IPS-18c (cell line): ENCODE data around the gene DOK3.

Experiments used
- H3K4me3 ChIP-seq: 2 replicates; pipeline ENCODE4 v1.7.0; 2013; ENCODE audit warnings: low read depth, mild to moderate bottlenecking, low read length, moderate library complexity; ENCODE audit not compliant: insufficient read depth
- H3K9me3 ChIP-seq: one replicate; pipeline ENCODE4 v1.6.1; 2013; ENCODE audit warnings: mild to moderate bottlenecking, low read length, moderate library complexity; ENCODE audit not compliant: control insufficient read depth, insufficient read depth

The DOK3 gene

DNA sequence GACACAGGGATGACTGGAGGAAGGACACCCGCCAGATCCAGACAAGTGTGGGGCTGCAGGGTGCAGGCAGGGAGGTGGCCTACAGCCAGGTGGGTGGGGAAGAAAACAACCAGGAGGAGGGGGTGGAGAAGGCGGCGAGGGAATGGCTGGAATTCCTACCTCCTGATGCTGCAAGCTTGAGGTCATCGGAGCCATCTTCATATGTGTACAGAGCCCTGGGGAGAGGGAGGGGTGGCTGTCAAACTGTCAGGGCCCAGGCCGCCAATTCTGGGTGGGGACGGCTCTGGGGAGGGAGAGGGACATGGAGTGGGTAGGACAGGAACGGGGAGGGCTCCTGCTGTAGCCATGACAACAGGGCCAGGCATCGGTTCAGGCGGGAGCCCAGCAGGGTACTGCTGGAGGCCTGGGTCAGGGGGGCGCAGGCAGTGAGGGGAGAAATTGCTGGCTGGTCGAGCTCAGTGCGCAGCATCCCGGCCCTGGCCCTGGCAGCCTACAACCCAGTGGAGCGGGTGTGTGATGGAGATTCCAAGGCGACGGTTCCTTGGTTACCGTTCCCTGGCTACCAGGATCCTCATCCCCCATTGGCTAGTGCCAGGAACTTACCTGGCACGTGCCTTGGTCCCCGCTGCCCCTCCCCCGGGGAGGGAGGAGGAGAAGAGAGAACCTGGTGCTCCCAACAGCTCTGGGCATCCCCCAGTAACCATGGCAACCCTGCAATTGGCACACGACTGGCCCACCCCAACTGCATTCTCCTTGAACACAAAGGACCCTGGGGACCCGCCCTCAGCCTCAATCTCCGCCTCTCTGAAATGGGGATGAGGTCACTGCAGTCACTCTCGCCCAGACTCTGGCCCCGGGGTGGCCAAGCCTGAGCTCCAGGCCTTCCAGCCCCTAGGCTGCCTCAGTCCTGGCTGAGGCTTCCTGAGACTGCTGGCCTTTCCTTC is 40.7 kb downstream of the DOK3 start:
- no peak overlapping the region for H3K4me3 ChIP-seq
- H3K9me3 ChIP-seq: no peaks in the 10 kb centered on the region

DNA sequence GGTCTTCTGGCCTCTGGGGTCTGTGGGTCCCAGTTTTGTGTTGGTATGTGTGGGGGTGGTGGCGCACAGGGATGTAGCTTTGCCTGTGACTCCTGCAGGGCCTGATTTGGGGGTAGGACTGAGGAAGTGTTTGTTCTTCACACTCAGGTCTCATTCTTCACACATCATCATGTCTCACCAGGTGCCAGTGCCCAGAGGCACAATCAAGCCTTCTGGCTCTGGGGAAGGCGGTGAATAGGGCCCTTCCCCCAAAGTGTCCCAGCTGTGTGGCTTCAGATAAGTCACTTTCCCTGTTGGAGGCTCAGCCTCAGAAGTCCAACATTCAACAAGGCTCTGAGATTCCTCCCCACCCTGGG is 41.3 kb downstream of the DOK3 start:
- H3K4me3 ChIP-seq: no peak overlapping the region; the same call in 1 of the 2 replicates

DNA sequence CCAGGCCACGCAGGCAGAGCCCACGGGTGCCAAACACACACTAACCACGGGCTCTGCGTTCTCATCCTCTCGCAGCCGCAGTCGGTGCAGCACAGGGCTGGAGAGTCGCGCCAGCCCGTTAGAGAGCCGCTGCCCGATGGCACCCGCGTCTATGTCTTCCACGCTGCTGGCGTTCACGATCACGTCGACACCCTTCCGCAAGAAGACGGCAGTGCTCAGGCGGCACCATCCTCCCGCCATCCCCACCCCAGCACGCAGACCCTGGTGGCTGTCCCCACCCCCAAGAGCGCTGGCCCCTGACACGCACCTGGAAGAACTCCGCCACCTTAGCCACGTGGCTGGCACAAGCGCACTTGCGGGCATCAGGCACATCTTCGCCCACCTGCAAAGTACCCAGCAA is 42.2 kb downstream of the DOK3 start:
- H3K4me3 ChIP-seq: no peak overlapping the region
- no peaks in the 10 kb centered on the region for H3K9me3 ChIP-seq

More for the DNA sequence above, 41.3 kb downstream of the DOK3 start:
- no peaks in the 10 kb centered on the region for H3K9me3 ChIP-seq

DNA sequence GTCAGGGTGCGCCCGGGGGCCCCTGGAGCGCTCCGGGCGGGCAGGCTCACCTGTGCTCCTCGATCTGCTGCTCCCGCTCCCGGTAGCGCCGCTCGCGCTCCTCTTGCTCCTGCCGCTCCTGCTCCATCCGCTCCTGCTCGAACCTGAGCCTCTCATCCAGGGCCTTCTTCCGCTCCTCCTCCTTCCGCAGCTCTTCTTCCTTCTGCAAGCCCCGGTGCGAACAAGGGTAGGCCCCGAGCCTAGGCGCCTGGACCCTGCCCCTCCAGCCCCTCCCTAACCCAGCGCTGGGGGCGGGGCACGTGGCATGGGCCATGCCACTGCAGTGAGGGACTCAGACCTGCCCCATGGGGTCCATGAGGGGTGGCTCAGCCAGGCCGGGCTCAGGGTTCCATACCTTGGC is 42.8 kb downstream of the DOK3 start:
- Histone ChIP-seq H3K4me3 (no peak overlapping the region), H3K9me3 (no peaks in the 10 kb centered on the region)

DNA sequence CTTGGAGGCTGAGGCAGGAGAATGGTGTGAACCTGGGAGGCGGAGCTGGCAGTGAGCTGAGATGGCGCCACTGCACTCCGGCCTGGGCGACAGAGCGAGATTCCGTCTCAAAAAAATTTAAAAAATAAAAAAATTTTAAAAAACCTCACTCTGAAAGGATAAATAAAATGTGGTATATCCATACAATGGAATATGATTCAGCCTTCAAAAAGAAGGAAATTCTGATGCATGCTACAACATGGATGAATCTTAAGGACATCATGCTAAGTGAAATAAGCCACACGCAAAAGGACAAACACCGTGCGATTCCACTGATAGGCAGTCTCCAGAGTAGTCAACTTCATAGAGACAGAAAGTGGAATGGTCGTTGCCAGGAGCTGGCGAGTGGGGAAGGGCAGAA is 44.6 kb downstream of the DOK3 start:
- Histone ChIP-seq H3K9me3 (no peaks in the 10 kb centered on the region), H3K4me3 (no peak overlapping the region)

DNA sequence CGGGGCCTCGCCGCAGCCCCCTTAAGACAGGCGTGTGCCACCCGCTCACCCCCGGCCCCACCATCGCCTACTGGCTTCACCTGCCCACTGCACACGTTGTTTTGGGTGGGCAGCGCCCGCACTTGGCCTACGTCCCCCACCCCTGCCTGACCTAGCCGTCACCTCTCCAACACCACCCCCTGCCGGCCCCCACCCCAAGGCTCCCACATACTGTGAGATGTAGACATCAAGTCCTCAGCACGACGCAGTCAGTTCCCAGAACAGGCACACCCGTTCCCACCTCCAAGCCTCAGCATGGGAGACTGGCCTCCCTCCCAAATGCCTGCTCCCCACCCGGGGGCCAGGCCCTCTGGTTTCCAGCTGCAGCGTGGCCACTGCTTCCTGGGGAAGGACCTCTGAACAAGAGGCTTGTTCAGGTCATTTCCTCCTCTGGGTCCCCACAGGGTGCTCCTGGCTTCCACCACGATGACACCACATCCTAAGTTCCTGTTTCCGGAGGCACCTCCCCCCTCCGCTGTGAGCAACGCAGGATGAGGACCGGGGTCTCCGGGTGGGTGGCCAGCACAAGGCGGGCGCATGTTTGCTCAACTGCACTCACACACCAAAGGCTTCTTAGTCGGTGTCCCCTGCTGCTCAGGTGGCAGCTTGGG is 47.5 kb downstream of the DOK3 start:
- no peak overlapping the region for H3K4me3 ChIP-seq
- H3K9me3 ChIP-seq: no peaks in the 10 kb centered on the region

DNA sequence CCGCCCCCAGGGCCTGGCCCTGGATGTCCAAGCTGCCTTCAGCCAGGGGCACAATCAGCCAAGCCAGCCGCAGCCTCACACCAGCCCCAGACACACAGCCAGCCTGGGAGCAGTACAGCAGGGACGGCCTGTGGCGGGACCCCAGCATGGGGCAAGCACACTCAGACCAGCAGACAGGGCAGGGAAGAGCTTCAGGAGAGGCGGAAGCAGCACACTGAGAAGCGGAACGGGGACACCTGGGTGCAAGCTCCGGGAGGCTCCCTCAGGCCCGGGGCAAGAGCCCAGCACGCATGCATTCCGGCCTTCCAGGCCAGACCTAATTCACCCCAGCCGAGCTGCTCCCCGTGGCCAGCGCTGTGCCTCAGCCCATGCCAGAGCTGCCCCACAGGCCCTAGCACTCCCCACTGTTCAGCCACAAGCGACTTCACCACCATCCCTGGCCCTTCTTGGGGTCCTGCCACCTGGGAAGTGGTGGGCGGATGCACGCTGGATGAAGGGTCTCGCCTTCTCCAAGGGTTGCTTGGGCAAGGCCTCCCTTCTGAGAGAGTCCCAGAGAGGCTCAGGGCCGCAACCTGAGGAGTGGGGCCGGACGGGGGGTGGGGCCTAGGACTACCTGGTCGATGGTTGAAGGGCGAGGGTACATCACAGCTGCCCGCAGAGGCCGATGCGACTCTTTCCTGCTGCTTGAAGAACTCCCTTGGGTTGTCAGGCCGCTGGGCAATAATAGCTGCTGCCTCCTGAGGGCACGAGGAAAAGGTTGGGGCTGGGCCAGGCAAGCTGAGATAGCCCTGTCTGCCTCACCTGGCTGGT is 49.6 kb downstream of the DOK3 start:
- no peaks in the 10 kb centered on the region for H3K9me3 ChIP-seq
- no peak overlapping the region for H3K4me3 ChIP-seq

DNA sequence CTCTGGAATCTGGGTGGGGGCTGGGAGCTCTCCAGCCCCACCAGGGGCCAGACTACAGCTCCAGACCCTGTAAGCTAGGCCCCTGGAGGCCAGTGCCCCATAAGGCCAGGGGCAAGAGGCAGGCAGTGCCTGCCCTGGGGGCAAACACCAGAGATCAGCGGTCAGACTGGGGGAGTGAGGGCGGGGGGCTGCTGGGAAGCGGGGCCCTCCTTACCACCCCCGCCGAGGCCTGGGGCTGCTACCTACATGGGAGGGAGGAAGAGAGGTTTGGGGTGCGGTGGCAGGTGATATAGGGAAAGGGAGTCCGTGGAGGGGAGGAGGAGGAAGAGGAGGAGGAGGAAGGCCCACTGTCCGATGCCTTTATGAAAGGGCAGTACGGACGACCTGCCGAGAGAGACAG is 50.3 kb downstream of the DOK3 start:
- Histone ChIP-seq H3K4me3 (no peak overlapping the region), H3K9me3 (no peaks in the 10 kb centered on the region)

DNA sequence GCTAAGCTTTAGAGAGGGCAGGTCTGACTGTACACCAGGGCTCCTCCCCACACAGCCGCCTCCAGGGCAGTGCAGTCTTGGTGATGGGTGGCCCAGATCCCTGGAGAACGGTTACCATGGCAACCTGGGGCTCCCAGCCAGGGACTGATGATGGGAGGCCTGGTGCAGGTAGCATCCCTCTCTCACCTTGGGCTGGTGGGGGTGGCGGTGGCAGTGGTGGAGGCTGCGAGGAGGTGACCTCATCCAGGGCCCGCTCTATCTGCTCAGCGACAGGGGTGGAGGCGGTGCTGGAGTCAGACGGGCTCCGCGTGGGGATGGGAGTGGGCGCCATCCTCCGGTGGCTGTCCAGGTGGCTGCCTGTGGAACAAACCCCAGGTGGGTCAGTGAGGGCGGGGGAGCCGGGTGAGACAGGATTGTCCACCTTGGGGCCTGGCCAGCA is 50.7 kb downstream of the DOK3 start:
- no peak overlapping the region for H3K4me3 ChIP-seq

DNA sequence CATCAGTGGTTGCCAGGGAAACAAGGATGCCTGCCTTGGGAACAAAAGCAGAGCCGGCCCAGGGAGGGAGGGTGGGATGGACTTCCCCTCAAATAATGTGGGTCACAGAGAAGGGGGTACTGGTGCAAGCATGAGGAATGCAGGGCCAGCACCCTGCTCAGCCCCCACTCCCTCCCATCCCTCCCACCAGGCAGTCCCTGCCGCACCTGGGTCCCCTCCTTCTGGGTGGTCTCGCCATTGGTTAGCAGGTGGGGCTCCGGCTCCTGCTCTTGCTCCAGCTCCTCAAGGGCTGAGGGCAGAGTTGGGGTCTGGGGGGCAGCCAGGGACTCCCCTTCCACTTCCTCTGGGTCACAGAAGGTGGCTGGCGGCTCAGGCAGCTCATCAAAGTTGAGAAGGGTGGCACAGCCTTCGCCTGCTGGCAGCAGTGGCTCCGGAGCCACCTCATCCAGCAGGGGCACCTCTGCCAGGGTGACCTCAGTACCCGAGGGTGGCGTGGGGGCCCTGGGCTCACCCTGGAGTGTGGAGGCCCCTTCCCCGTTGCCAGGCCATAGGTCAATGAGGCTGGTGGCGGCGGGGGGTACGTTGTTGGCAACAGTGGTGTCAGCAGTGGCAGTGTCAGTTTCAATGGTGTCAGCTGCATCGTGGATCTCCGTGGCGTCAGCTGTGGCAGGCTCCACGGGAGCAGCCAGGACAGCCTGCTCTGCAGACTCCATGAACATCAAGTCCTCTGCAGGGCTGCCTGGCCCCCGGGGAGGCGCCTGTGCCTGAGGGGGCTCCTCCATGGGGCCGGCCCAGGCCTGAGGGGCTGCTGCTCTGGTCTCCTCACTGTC is 51.6 kb downstream of the DOK3 start:
- H3K9me3 ChIP-seq: no peaks in the 10 kb centered on the region

More for the DNA sequence above, 50.7 kb downstream of the DOK3 start:
- H3K9me3 ChIP-seq: no peaks in the 10 kb centered on the region

DNA sequence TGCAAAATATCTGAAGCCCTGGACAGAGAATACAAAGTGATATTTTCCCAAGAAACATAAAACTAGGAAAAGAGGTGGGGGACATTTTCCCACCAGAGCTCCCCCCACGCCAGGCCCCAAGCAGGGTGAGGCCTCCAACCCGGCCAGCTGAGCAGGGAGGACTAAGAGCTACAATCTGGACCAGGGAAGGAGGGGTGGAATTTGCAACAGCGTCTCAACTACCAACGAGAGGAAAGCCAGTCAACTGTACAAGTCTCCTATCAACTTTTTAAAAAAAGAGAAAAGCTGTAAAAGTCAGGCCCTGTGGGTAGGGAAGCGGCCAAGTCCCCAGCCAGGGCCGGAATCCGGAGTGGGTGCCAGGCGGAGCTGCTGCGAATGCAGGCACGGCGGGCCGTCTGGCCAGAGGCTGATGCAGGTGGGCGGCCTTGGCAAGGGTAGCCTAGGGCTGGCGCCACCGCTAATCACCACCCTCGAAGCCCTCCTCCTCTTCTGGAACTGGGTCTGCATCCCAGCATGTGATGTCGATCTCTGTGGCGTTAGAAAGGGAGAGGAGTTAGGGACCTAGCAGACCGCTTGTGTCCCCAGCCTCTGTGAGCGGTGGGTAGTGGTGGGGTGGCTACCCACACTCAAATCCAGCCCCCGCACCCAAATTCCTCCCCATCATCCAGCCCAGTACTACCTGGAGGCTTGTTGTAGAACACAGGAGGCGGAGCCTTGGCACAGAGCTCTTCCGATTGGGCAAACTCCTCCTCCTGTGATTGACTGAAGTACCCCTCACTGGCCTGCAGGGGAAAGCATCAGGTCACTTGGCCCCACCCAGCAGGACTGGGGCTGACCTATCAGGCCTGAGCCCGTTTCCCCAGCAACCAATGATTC is 52.4 kb downstream of the DOK3 start:
- H3K9me3 ChIP-seq: no peaks in the 10 kb centered on the region
- H3K4me3 ChIP-seq: no peak overlapping the region; the same call in 1 of the 2 replicates

More for the DNA sequence above, 51.6 kb downstream of the DOK3 start:
- H3K4me3 ChIP-seq: no peak overlapping the region

DNA sequence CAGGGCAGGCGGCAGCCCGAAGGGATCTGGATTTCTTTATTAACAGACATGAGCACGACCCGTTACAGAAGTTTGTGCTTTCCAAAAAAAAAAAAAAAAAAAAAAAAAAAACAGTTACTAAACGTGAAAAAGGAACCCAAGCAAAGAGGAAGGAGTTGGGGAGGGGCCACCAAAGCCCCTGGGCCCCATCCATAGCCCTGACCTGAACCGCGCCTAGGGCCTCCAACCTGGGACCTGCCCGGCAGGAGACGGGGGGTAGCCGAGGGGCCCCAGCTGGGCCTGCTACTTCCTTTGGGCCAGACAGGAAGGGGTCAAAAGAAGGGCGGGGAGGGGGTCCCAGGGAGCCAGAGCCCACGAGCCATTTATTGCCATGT is 53.0 kb downstream of the DOK3 start:
- Histone ChIP-seq H3K9me3 (no peaks in the 10 kb centered on the region), H3K4me3 (no peak overlapping the region)

DNA sequence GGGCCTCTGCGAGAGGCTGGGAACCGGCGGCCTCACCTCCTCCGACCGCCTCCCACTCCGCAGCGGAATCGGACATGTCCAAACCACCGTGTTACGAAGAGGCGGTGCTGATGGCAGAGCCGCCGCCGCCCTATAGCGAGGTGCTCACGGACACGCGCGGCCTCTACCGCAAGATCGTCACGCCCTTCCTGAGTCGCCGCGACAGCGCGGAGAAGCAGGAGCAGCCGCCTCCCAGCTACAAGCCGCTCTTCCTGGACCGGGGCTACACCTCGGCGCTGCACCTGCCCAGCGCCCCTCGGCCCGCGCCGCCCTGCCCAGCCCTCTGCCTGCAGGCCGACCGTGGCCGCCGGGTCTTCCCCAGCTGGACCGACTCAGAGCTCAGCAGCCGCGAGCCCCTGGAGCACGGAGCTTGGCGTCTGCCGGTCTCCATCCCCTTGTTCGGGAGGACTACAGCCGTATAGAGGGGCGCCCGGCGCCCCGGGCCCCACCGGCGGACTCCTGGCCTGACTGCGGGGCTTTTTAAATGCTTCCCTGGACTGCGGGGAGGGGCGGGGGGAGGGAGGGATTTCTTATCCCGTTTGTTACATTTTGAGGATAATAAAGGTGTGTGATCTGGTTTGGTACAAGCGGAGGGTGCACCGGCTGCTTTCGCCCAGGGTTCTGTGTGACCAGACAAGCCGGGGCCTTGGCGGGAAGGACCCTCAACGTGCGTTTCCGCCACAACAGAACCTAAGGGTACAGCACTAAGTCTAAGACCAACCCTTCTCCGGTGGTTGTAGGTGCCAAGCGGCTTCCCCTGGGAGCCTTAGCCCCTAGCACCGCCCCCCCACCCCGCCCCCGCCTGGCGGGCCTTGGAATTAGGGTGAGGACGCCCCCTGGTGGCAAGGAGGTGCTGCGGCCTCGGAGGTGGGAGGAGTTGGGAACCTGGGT is 53.7 kb downstream of the DOK3 start:
- Histone ChIP-seq H3K9me3 (no peaks in the 10 kb centered on the region), H3K4me3 (peak overlapping the region; percentile 76)

DNA sequence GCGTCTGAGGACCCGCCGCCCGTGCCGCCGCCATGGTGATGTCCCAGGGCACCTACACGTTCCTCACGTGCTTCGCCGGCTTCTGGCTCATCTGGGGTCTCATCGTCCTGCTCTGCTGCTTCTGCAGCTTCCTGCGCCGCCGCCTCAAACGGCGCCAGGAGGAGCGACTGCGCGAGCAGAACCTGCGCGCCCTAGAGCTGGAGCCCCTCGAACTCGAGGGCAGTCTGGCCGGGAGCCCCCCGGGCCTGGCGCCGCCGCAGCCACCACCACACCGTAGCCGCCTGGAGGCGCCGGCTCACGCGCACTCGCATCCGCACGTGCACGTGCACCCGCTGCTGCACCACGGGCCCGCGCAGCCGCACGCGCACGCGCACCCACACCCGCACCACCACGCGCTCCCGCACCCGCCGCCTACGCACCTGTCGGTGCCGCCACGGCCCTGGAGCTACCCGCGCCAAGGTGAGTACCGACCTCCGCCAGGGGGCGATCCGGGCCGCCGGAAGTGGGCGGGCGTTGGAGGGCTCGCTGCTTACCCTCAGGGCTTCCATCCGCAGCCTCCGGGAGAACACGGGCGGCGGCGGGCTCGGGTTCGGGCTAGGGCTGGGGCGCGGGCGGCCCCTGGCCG is 54.5 kb downstream of the DOK3 start:
- peak overlapping the region; percentile 76 for H3K4me3 ChIP-seq
- peaks cover 4% of the 10 kb centered on the region for H3K9me3 ChIP-seq
